ENCODE data around the gene PRX.

PRX gene

GRCh38 chr19:40421993-40422747 is 9.0 kb upstream of the PRX start:
- TF ChIP-seq, protein P1, sequence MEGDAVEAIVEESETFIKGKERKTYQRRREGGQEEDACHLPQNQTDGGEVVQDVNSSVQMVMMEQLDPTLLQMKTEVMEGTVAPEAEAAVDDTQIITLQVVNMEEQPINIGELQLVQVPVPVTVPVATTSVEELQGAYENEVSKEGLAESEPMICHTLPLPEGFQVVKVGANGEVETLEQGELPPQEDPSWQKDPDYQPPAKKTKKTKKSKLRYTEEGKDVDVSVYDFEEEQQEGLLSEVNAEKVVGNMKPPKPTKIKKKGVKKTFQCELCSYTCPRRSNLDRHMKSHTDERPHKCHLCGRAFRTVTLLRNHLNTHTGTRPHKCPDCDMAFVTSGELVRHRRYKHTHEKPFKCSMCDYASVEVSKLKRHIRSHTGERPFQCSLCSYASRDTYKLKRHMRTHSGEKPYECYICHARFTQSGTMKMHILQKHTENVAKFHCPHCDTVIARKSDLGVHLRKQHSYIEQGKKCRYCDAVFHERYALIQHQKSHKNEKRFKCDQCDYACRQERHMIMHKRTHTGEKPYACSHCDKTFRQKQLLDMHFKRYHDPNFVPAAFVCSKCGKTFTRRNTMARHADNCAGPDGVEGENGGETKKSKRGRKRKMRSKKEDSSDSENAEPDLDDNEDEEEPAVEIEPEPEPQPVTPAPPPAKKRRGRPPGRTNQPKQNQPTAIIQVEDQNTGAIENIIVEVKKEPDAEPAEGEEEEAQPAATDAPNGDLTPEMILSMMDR (IDR thresholded peaks at IDR 0.05; ENCODE audit: extremely low read depth, missing control alignments) = no peak
- DNase-seq (ENCODE audit: low spot score) = no peak

GRCh38 chr19:40420766-40421765 is 7.9 kb upstream of the PRX start:
- DNase-seq (ENCODE audit: low spot score) = peak; percentile 80
- TF ChIP-seq, protein P1 (IDR thresholded peaks at IDR 0.05; ENCODE audit: extremely low read depth, missing control alignments) = peak; percentile 73

- no peak for DNase-seq (ENCODE audit: low spot score)
- TF ChIP-seq, protein P1 (IDR thresholded peaks at IDR 0.05; ENCODE audit: extremely low read depth, missing control alignments) = no peak
These were observed 7.2 kb upstream of the PRX start for GRCh38 chr19:40420451-40420765.

DNA sequence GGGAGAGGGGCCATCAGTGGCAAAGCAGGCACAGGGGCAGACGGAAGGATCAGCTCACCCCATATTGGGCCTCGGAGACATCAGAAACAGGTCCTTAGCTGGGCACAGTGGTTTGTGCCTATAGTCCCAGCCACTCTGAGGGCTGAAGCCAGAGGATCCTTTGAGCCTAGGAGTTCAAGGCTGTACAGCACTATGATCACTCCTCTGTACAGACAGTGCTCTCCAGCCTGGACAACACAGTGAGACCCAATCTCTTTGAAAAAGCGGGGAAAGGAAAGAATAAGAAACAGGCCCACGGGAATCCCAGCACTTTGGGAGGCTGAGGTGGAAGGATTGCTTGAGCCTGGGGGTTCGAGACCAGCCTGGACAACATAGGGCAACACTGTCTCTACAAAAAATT is 6.6 kb upstream of the PRX start:
- TF ChIP-seq, protein P1 (IDR thresholded peaks at IDR 0.05; ENCODE audit: extremely low read depth, missing control alignments) = no peak
- no peak for DNase-seq (ENCODE audit: low spot score)

GRCh38 chr19:40419066-40419612 is 6.0 kb upstream of the PRX start:
- TF ChIP-seq, protein P1 (IDR thresholded peaks at IDR 0.05; ENCODE audit: extremely low read depth, missing control alignments) = no peak
- DNase-seq (ENCODE audit: low spot score) = no peak

GRCh38 chr19:40418040-40418439 is 4.9 kb upstream of the PRX start:
- DNase-seq (ENCODE audit: low spot score) = no peak
- TF ChIP-seq, protein P1 (IDR thresholded peaks at IDR 0.05; ENCODE audit: extremely low read depth, missing control alignments) = no peak

DNA sequence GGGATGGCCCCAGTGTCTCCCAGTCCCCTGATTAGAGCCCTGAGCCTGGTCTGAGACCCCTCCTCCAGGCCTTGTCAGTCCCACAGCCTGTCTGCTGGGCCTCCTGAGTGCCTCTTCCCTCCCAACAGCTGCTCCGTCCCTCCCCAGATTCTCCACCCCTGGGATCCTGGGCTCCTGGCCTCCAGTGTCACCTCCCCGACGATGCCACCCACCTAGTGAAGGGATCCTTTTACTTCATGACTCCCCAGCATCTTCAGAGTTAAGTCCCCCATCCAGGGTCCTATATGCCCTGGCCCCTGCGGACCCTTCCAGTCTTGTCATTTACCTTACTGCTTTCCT is 4.4 kb upstream of the PRX start:
- TF ChIP-seq, protein P1 (IDR thresholded peaks at IDR 0.05; ENCODE audit: extremely low read depth, missing control alignments) = no peak
- no peak for DNase-seq (ENCODE audit: low spot score)
